KMS-11 (cell line): ENCODE data around the gene TOR1AIP2.

Experiments
- H2AFZ ChIP-seq: fragments of 200-600 bp; sonication (generic); 2 replicates; pipeline ENCODE4 v1.6.1; 2016; ENCODE audit warnings: antibody characterized with exemption, mixed run types, low read depth
- H3K27ac ChIP-seq: fragments of 200-600 bp; sonication (generic); 2 replicates; pipeline ENCODE4 v1.6.1; 2016; ENCODE audit warnings: mild to moderate bottlenecking, mixed run types
- H3K27me3 ChIP-seq: fragments of 200-600 bp; sonication (generic); 2 replicates; pipeline ENCODE4 v1.6.1; 2017; ENCODE audit warnings: mild to moderate bottlenecking, low read depth, mixed run types, moderate library complexity; ENCODE audit not compliant: insufficient read depth
- H3K36me3 ChIP-seq: fragments of 200-600 bp; sonication (generic); 2 replicates; pipeline ENCODE4 v1.6.1; 2017; ENCODE audit warnings: mild to moderate bottlenecking, mixed run types; ENCODE audit not compliant: insufficient read depth
- H3K4me1 ChIP-seq: fragments of 200-600 bp; sonication (generic); 2 replicates; pipeline ENCODE4 v1.6.1; 2016; ENCODE audit warnings: mild to moderate bottlenecking, low read depth, mixed run types; ENCODE audit not compliant: poor library complexity, severe bottlenecking
- H3K4me2 ChIP-seq: fragments of 200-600 bp; sonication (generic); 2 replicates; pipeline ENCODE4 v1.7.0; 2016; ENCODE audit warnings: mild to moderate bottlenecking, mixed run types
- H3K4me3 ChIP-seq: fragments of 200-600 bp; sonication (generic); IDR thresholded peaks from 2 replicates; pipeline ENCODE4 v1.6.1; 2017; ENCODE audit warnings: low read depth, low read length, mixed read lengths; ENCODE audit not compliant: insufficient read depth
- H3K79me2 ChIP-seq: fragments of 200-600 bp; sonication (generic); 2 replicates; pipeline ENCODE4 v1.6.1; 2016; ENCODE audit warnings: low read depth, mixed run types; ENCODE audit not compliant: insufficient read depth
- H3K9ac ChIP-seq: fragments of 200-600 bp; sonication (generic); 2 replicates; pipeline ENCODE4 v1.6.1; 2016; ENCODE audit warnings: mild to moderate bottlenecking, mixed run types
- H4K20me1 ChIP-seq: fragments of 200-600 bp; sonication (generic); 2 replicates; pipeline ENCODE4 v1.6.1; 2016; ENCODE audit warnings: mild to moderate bottlenecking, mixed run types; ENCODE audit not compliant: insufficient read depth
- CTCF ChIP-seq: fragments of 200-600 bp; sonication (generic); conservative IDR thresholded peaks from 2 replicates; pipeline ENCODE4 v1.6.1; 2017; ENCODE audit warnings: low read depth, mild to moderate bottlenecking, antibody characterized with exemption, low read length, moderate library complexity, mixed read lengths

TOR1AIP2 gene

GRCh38 chr1:179881642-179882252 lies 4.1 kb upstream of the TOR1AIP2 start:
- Histone ChIP-seq H3K27ac (peak overlapping the region; percentile 96), H3K4me1 (peaks cover 74% of the 10 kb centered on the region), H3K4me3 (peak overlapping the region; percentile 86), H2AFZ (peak overlapping the region; percentile 80), H4K20me1 (no peaks in the 10 kb centered on the region), H3K79me2 (peaks cover 46% of the 10 kb centered on the region), H3K9ac (peak overlapping the region; percentile 97), H3K36me3 (no peaks in the 10 kb centered on the region; the same call in 1 of the 2 replicates), H3K27me3 (no peaks in the 10 kb centered on the region), H3K4me2 (peak overlapping the region; percentile 72)
- no peak for TF ChIP-seq CTCF

GRCh38 chr1:179879797-179880196 lies 2.2 kb upstream of the TOR1AIP2 start:
- Histone ChIP-seq H3K79me2 (peaks cover 49% of the 10 kb centered on the region), H3K4me1 (peaks cover 68% of the 10 kb centered on the region), H3K27me3 (no peaks in the 10 kb centered on the region), H3K27ac (peak overlapping the region; percentile 32; the same call in 1 of the 2 replicates), H3K36me3 (peaks cover 6% of the 10 kb centered on the region; the same call in 1 of the 2 replicates), H3K9ac (peak overlapping the region; percentile 2; the same call in 1 of the 2 replicates), H2AFZ (no peak overlapping the region), H4K20me1 (no peaks in the 10 kb centered on the region), H3K4me2 (peak overlapping the region; percentile 61), H3K4me3 (no peak overlapping the region)
- no peak for TF ChIP-seq CTCF

- H3K27me3 ChIP-seq, result no peaks in the 10 kb centered on the region
- peak overlapping the region; percentile 46 for H3K4me2 ChIP-seq
- no peak overlapping the region for H3K9ac ChIP-seq
- no peak overlapping the region for H3K27ac ChIP-seq
- peaks cover 39% of the 10 kb centered on the region for H3K79me2 ChIP-seq
- H3K4me1 ChIP-seq, result peaks cover 62% of the 10 kb centered on the region
- peaks cover 6% of the 10 kb centered on the region; the same call in 1 of the 2 replicates for H3K36me3 ChIP-seq
- H4K20me1 ChIP-seq, result no peaks in the 10 kb centered on the region
- TF ChIP-seq CTCF, result no peak
- H2AFZ ChIP-seq, result no peak overlapping the region
- no peak overlapping the region for H3K4me3 ChIP-seq
These were observed 1.3 kb downstream of the TOR1AIP2 start for GRCh38 chr1:179876300-179876715.

- Histone ChIP-seq H3K4me1 (peaks cover 57% of the 10 kb centered on the region), H3K4me2 (peak overlapping the region; percentile 46), H3K27me3 (no peaks in the 10 kb centered on the region), H3K9ac (no peak overlapping the region), H4K20me1 (no peaks in the 10 kb centered on the region), H3K4me3 (no peak overlapping the region), H3K27ac (no peak overlapping the region), H3K79me2 (peaks cover 38% of the 10 kb centered on the region), H2AFZ (no peak overlapping the region), H3K36me3 (peaks cover 6% of the 10 kb centered on the region; the same call in 1 of the 2 replicates)
- no peak for TF ChIP-seq CTCF
These were observed 1.9 kb downstream of the TOR1AIP2 start for GRCh38 chr1:179875596-179876299.
